ENCODE measurements around the gene AMBN. TPM values are rescaled to one million over a fixed set of nuclear protein-coding genes. Genes with fewer than 3 reads are reported as not detected.

AMBN gene
- total and polyA plus RNA-seq, 12 donors, result not detected

DNA sequence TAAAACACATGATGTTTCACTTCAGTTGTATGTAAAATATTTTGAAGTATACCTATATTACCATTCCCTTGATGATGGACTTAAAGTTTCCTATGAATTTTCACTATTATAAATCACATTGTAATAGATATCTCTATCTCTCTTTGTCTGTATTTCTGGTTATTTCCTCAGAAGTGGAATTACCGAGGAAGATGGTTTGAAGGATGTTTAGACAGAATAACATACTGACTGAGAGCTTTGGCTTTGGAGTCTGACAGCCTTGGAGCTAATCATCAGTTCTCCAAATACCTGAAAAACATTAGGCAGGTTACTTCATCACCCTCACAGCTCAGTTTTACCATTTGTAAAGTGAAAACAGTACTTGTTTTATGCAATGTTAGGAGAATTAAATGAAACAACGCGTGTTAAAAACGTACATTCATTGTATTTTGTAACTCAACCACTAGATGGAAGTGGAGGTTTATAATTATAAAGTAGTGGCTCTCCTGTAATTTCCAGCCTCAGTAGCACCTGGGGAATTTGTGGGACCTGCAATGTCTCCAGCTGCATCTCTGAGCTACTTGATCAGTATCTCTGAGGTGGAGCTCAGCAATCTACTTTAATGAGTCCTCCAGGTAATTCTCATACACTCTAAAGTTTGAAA lies 59.9 kb downstream of the AMBN start:
- TF ChIP-seq, protein P1, sequence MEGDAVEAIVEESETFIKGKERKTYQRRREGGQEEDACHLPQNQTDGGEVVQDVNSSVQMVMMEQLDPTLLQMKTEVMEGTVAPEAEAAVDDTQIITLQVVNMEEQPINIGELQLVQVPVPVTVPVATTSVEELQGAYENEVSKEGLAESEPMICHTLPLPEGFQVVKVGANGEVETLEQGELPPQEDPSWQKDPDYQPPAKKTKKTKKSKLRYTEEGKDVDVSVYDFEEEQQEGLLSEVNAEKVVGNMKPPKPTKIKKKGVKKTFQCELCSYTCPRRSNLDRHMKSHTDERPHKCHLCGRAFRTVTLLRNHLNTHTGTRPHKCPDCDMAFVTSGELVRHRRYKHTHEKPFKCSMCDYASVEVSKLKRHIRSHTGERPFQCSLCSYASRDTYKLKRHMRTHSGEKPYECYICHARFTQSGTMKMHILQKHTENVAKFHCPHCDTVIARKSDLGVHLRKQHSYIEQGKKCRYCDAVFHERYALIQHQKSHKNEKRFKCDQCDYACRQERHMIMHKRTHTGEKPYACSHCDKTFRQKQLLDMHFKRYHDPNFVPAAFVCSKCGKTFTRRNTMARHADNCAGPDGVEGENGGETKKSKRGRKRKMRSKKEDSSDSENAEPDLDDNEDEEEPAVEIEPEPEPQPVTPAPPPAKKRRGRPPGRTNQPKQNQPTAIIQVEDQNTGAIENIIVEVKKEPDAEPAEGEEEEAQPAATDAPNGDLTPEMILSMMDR (IDR thresholded peaks at IDR 0.05), result peak; percentile 28 to 72 (median 58)
- no peak overlapping the region for H3K4me3 ChIP-seq
- peaks cover 0 to 5% (median 0%) of the 10 kb centered on the region in 7 donors for H3K27me3 ChIP-seq
- 9 to 12% methylated on average over 4 of the region's 4 CpGs for WGBS, 2 donors
- ATAC-seq (peak in 5 of 8 donors; percentile 38 to 68 (median 48)), DNase-seq (no peak)
- H3K9me3 ChIP-seq, result no peaks in the 10 kb centered on the region
- H3K27ac ChIP-seq, result no peak overlapping the region
- H3K4me1 ChIP-seq, result peaks cover 0 to 3% (median 0%) of the 10 kb centered on the region in 9 donors
- intact Hi-C loops (cut with DNase I), result loop anchor here in 8 of 10 donors (1.0 to 10.0 kb wide), 4 partner anchors 353 to 1060 kb away; no protein-coding TSS in a partner anchor
- no peaks in the 10 kb centered on the region for H3K36me3 ChIP-seq

DNA sequence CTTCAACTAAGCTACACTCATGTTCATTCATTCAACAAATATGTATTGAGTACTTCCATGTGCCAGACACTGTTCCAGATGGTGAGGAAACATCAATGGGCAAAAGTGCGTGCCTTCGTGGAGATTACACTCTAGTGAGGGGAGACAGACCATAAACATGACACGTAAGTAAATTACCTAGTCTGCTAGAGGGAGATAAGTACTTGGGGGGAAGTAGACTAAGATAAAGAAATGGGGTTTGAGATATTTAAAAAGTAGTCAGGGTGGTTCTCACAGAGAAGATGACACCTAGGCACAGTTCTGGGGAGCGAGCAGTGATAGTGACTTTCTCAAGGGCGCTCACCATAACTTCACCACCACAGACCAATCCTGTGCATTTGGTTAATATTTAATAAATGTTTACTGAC lies 62.6 kb downstream of the AMBN start:
- TF ChIP-seq, protein P1 (IDR thresholded peaks at IDR 0.05), result no peak
- Histone ChIP-seq H3K4me3 (no peak overlapping the region), H3K36me3 (no peaks in the 10 kb centered on the region), H3K9me3 (no peaks in the 10 kb centered on the region), H3K27me3 (peaks cover 0 to 5% (median 0%) of the 10 kb centered on the region in 7 donors), H3K27ac (no peak overlapping the region), H3K4me1 (peaks cover 0 to 3% (median 0%) of the 10 kb centered on the region in 9 donors)
- WGBS, 2 donors, result 56 to 64% methylated on average over 5 of the region's 5 CpGs
- intact Hi-C loops (cut with DNase I), result loop anchor here in 7 of 10 donors (5.0 to 10.0 kb wide), 3 partner anchors 350 to 1058 kb away; no protein-coding TSS in a partner anchor
- no peak for DNase-seq
- no peak for ATAC-seq

Other genes with a start within 250 kb of the AMBN start
- gene SMR3A, start 231.5 kb upstream of the AMBN start, total RNA-seq, result not detected
- gene SMR3A, start 231.5 kb upstream of the AMBN start, polyA plus RNA-seq, result not detected
- not detected for gene SMR3B, start 209.1 kb upstream of the AMBN start, total RNA-seq
- not detected for gene SMR3B, start 209.1 kb upstream of the AMBN start, polyA plus RNA-seq
- not detected for gene OPRPN, start 194.3 kb upstream of the AMBN start, total RNA-seq
- not detected for gene OPRPN, start 194.3 kb upstream of the AMBN start, polyA plus RNA-seq
- gene MUC7, start 120.1 kb upstream of the AMBN start, total RNA-seq, result not detected
- gene MUC7, start 120.1 kb upstream of the AMBN start, polyA plus RNA-seq, result not detected
- not detected for gene AMTN, start 73.7 kb upstream of the AMBN start, total RNA-seq
- gene AMTN, start 73.7 kb upstream of the AMBN start, polyA plus RNA-seq, result not detected
- 10 to 100 TPM in 7 of 10 donors, 1 to 10 TPM in 3; 2.0 to 13.1 (median 11.6) TPM for gene ENAM, start 36.5 kb downstream of the AMBN start, total RNA-seq
- gene ENAM, start 36.5 kb downstream of the AMBN start, polyA plus RNA-seq, result under 1 TPM; 0.49 to 0.88 TPM
- gene JCHAIN, start 74.3 kb downstream of the AMBN start, total RNA-seq, result 10 to 100 TPM in 2 of 10 donors, 1 to 10 TPM in 6, under 1 TPM in 2; 0.57 to 55.4 (median 3.8) TPM
- gene JCHAIN, start 74.3 kb downstream of the AMBN start, polyA plus RNA-seq, result 1 to 10 TPM in 1 of 2 donors, under 1 TPM in 1; 0.74 to 1.1 TPM
- gene UTP3, start 96.3 kb downstream of the AMBN start, total RNA-seq, result 10 to 100 TPM; 13.9 to 20.4 (median 18.5) TPM
- gene UTP3, start 96.3 kb downstream of the AMBN start, polyA plus RNA-seq, result 10 to 100 TPM; 12.9 to 16.0 TPM
- gene RUFY3, start 129.7 kb downstream of the AMBN start, total RNA-seq, result 10 to 100 TPM; 13.2 to 28.7 (median 21.7) TPM
- 10 to 100 TPM; 13.5 to 24.0 TPM for gene RUFY3, start 129.7 kb downstream of the AMBN start, polyA plus RNA-seq
- gene GRSF1, start 247.6 kb downstream of the AMBN start, total RNA-seq, result 100 to 1,000 TPM in 7 of 10 donors, 10 to 100 TPM in 3; 85.1 to 131 (median 101) TPM
- gene GRSF1, start 247.6 kb downstream of the AMBN start, polyA plus RNA-seq, result 10 to 100 TPM; 33.7 to 54.7 TPM

Measured in heart right ventricle (tissue), 16 donors.